GM10266 (cell line): ENCODE results near the gene MED8.

ENCODE experiments used
- DNase-seq: peaks from one replicate; pipeline ENCODE4 v3.0.0; 2012; ENCODE audit errors: extremely low spot score
- CTCF ChIP-seq: IDR thresholded peaks from 2 replicates; pipeline ENCODE4 v1.5.1; 2012; ENCODE audit warnings: mild to moderate bottlenecking, low read depth; ENCODE audit not compliant: control insufficient read depth, insufficient read depth; ENCODE audit errors: missing control alignments

Gene MED8

GRCh38 chr1:43435146-43436145 lies 45.8 kb upstream of the MED8 start:
- no peak for DNase-seq
- no peak for TF ChIP-seq CTCF

- no peak for TF ChIP-seq CTCF
- no peak for DNase-seq
Observed at GRCh38 chr1:43434256-43434655, 44.7 kb upstream of the MED8 start.

- no peak for TF ChIP-seq CTCF
- no peak for DNase-seq
Observed at GRCh38 chr1:43432907-43433306, 43.3 kb upstream of the MED8 start.

- no peak for TF ChIP-seq CTCF
- no peak for DNase-seq
Observed at GRCh38 chr1:43432171-43432860, 42.7 kb upstream of the MED8 start.

GRCh38 chr1:43431676-43432075 lies 42.1 kb upstream of the MED8 start:
- TF ChIP-seq CTCF, result no peak
- no peak for DNase-seq

GRCh38 chr1:43430831-43431230 lies 41.2 kb upstream of the MED8 start:
- no peak for DNase-seq
- no peak for TF ChIP-seq CTCF

- TF ChIP-seq CTCF, result no peak
- no peak for DNase-seq
Observed at GRCh38 chr1:43427941-43428340, 38.3 kb upstream of the MED8 start.
